ENCODE data around the gene LMOD3. TPM values are rescaled to one million over a fixed set of nuclear protein-coding genes. Genes with fewer than 3 reads are reported as not detected.

Gene LMOD3
- total RNA-seq, 3 donors from 2014 or later (not counting 1 experiment from before 2014, with no cell fraction given), result not detected

DNA sequence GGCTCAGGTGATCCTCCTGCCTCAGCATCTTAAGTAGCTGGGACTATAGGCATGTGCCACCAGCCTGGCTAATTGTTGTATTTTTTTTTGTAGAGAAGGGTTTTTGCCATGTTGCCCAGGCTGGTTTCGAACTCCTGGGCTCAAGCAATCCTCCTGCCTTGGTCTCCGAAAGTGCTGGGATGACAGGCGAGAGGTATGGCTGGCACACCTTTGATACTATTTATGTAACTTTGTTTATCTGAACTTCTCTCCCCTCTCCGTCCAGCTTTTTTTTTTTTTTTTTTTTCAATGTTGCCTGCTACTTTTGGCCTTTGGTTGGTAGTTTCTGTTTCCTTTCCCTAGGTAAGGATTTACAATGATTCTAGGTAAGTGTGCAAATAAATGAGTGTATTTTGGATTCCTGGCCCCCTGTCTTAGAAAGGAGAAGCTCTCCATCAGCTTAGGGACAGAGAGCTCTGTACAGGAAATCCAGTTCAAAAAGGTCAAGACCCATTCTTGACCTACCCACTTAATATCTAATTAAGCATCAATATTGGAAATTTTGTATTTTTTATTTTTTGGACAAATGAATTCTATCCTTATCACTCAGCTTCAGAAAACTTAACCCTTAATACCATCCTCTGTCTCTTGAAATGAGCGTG lies 30.9 kb downstream of the LMOD3 start:
- intact Hi-C loops (cut with micrococcal nuclease), result loop anchor here (1.0 kb wide), 1 partner anchor 7 kb away; the partner anchor contains the start of gene ARL6IP5
- H3K36me3 ChIP-seq (ENCODE audit: control insufficient read depth, insufficient read depth, low read length), result peaks cover 12% of the 10 kb centered on the region
- no peaks in the 10 kb centered on the region for H3K36me3 Mint-ChIP-seq
- peaks cover 74% of the 10 kb centered on the region for H3K4me1 ChIP-seq (ENCODE audit: control insufficient read depth, insufficient read depth, low read length)
- H3K4me1 Mint-ChIP-seq, result peaks cover 75 to 78% of the 10 kb centered on the region in 2 donors
- no peaks in the 10 kb centered on the region for H3K27me3 Mint-ChIP-seq (ENCODE audit: low read depth in 2 of 2)
- no peak overlapping the region for H3K4me3 ChIP-seq (ENCODE audit: low read length)
- DNase-seq (peak in 1 of 2 donors; percentile 38), ATAC-seq (peak in 2 of 3 donors; percentile 9 to 10)
- peak overlapping the region; percentile 72 for H3K4me3 Mint-ChIP-seq
- no peaks in the 10 kb centered on the region for H3K27me3 ChIP-seq (ENCODE audit: control insufficient read depth, insufficient read depth, low read length)
- no peaks in the 10 kb centered on the region for H3K9me3 ChIP-seq (ENCODE audit: control insufficient read depth, insufficient read depth, low read length)
- peak overlapping the region; percentile 84 for H3K27ac ChIP-seq (ENCODE audit: low read length)
- TF ChIP-seq, protein P1, sequence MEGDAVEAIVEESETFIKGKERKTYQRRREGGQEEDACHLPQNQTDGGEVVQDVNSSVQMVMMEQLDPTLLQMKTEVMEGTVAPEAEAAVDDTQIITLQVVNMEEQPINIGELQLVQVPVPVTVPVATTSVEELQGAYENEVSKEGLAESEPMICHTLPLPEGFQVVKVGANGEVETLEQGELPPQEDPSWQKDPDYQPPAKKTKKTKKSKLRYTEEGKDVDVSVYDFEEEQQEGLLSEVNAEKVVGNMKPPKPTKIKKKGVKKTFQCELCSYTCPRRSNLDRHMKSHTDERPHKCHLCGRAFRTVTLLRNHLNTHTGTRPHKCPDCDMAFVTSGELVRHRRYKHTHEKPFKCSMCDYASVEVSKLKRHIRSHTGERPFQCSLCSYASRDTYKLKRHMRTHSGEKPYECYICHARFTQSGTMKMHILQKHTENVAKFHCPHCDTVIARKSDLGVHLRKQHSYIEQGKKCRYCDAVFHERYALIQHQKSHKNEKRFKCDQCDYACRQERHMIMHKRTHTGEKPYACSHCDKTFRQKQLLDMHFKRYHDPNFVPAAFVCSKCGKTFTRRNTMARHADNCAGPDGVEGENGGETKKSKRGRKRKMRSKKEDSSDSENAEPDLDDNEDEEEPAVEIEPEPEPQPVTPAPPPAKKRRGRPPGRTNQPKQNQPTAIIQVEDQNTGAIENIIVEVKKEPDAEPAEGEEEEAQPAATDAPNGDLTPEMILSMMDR (IDR thresholded peaks at IDR 0.05), result no peak
- no peaks in the 10 kb centered on the region for H3K9me3 Mint-ChIP-seq
- WGBS (ENCODE audit: insufficient coverage), result 50% methylated on average over 2 of the region's 5 CpGs
- H3K27ac Mint-ChIP-seq, result peak overlapping the region; percentile 91 to 93

DNA sequence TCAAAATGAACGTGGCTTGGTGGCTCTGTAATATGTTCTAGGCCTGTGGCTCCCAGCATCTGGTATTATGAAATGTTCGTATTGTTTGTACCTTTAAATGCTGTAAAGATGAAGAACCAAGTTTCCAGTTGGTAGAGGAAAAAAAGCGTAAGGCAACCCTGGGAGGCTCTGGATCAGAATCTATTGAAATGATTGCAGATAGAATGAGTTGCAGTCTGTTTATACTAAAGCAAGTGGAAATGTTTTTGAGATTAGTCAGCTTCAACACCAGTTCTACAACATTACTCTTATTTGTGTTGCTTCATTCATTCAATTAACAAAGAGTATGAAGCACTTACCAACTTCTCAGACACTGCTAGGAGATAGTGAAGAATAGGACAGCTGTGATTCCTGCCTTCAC lies 32.4 kb downstream of the LMOD3 start:
- Histone ChIP-seq H3K9me3 (ENCODE audit: control insufficient read depth, insufficient read depth, low read length) (no peaks in the 10 kb centered on the region), H3K4me3 (ENCODE audit: low read length) (no peak overlapping the region), H3K4me1 (ENCODE audit: control insufficient read depth, insufficient read depth, low read length) (peaks cover 69% of the 10 kb centered on the region), H3K27ac (ENCODE audit: low read length) (peak overlapping the region; percentile 27), H3K27me3 (ENCODE audit: control insufficient read depth, insufficient read depth, low read length) (no peaks in the 10 kb centered on the region), H3K36me3 (ENCODE audit: control insufficient read depth, insufficient read depth, low read length) (peaks cover 12% of the 10 kb centered on the region)
- TF ChIP-seq, protein P1 (IDR thresholded peaks at IDR 0.05), result no peak
- H3K27me3 Mint-ChIP-seq (ENCODE audit: low read depth in 2 of 2), result no peaks in the 10 kb centered on the region
- no peaks in the 10 kb centered on the region for H3K9me3 Mint-ChIP-seq
- H3K36me3 Mint-ChIP-seq, result no peaks in the 10 kb centered on the region
- WGBS (ENCODE audit: insufficient coverage), result 71% methylated on average over 3 of the region's 3 CpGs
- peak overlapping the region; percentile 29 for H3K4me3 Mint-ChIP-seq
- intact Hi-C loops (cut with micrococcal nuclease), result no loop called here
- peak overlapping the region; percentile 91 to 93 for H3K27ac Mint-ChIP-seq
- ATAC-seq (no peak), DNase-seq (no peak)
- H3K4me1 Mint-ChIP-seq, result peaks cover 72 to 77% of the 10 kb centered on the region in 2 donors

DNA sequence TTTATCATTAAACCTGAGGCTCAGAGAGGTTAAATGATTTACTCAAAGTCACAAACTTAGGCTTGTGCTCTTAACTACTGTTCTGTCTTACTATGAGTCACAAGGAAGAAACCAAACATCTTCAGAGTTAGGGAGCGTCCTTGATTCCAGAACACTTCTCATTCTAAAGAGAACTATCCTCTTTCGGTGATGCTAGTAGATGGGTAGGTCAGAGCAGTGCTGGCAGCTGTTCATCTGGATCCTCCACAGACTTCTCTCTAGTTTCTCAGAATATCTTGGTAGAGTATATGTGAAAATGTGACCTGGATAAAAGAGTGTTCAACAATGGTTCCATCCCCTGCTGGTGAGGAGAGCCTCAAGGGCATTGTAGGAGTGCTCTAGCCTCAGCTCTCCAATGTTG lies 34.3 kb downstream of the LMOD3 start:
- intact Hi-C loops (cut with micrococcal nuclease), result loop anchor here (10.0 kb wide), 1 partner anchor 1433 kb away; the partner anchor contains the start of gene SUCLG2
- Histone ChIP-seq H3K4me1 (ENCODE audit: control insufficient read depth, insufficient read depth, low read length) (peaks cover 62% of the 10 kb centered on the region), H3K27ac (ENCODE audit: low read length) (no peak overlapping the region), H3K36me3 (ENCODE audit: control insufficient read depth, insufficient read depth, low read length) (peaks cover 9% of the 10 kb centered on the region), H3K9me3 (ENCODE audit: control insufficient read depth, insufficient read depth, low read length) (no peaks in the 10 kb centered on the region), H3K27me3 (ENCODE audit: control insufficient read depth, insufficient read depth, low read length) (no peaks in the 10 kb centered on the region), H3K4me3 (ENCODE audit: low read length) (no peak overlapping the region)
- ATAC-seq (no peak), DNase-seq (no peak)
- TF ChIP-seq, protein P1 (IDR thresholded peaks at IDR 0.05), result no peak
- no CpG with 5 or more reads among the region's 2 CpGs for WGBS (ENCODE audit: insufficient coverage)
- Mint-ChIP-seq H3K9me3 (no peaks in the 10 kb centered on the region), H3K27me3 (ENCODE audit: low read depth in 2 of 2) (no peaks in the 10 kb centered on the region), H3K4me3 (peak overlapping the region; percentile 71), H3K27ac (peak overlapping the region; percentile 72 to 91), H3K4me1 (peaks cover 72 to 77% of the 10 kb centered on the region in 2 donors), H3K36me3 (no peaks in the 10 kb centered on the region)
